GM19372 (cell line): ENCODE data around the gene KRT28.

Experiments used
- ATAC-seq: cut with Tn5 transposase; IDR thresholded peaks from one replicate; pipeline ENCODE4 v1.9.1; 2021; ENCODE audit warnings: mild to moderate bottlenecking, low read depth, moderate library complexity; ENCODE audit not compliant: unreplicated experiment

KRT28 gene, protein sequence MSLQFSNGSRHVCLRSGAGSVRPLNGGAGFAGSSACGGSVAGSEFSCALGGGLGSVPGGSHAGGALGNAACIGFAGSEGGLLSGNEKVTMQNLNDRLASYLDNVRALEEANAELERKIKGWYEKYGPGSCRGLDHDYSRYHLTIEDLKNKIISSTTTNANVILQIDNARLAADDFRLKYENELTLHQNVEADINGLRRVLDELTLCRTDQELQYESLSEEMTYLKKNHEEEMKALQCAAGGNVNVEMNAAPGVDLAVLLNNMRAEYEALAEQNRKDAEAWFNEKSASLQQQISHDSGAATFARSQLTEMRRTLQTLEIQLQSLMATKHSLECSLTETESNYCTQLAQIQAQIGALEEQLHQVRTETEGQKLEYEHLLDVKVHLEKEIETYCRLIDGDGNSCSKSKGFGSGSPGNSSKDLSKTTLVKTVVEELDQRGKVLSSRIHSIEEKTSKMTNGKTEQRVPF

DNA sequence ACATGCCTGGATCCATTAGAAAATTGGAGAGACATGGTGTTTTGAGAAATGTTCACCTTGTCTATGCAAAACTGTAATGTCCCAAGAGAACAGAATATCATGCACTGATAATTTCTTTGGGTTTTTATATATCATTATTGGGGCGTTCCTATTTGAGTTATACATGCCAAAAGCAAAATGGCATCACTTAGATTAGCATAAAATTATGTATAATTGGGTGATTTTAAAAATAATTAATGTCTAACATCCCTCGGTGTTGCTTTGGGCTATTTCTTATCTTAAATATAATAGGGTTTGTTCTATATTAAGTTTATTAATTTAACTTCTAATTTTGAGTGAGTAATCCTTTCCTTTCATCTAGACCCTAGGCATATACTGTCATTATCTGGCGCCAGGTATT is at the start of gene KRT28:
KRT28 (minus strand) TSS at position 101 of the 400 bp plus-strand sequence; CDS start at position 35, 66 bp downstream.
- no peak for ATAC-seq

DNA sequence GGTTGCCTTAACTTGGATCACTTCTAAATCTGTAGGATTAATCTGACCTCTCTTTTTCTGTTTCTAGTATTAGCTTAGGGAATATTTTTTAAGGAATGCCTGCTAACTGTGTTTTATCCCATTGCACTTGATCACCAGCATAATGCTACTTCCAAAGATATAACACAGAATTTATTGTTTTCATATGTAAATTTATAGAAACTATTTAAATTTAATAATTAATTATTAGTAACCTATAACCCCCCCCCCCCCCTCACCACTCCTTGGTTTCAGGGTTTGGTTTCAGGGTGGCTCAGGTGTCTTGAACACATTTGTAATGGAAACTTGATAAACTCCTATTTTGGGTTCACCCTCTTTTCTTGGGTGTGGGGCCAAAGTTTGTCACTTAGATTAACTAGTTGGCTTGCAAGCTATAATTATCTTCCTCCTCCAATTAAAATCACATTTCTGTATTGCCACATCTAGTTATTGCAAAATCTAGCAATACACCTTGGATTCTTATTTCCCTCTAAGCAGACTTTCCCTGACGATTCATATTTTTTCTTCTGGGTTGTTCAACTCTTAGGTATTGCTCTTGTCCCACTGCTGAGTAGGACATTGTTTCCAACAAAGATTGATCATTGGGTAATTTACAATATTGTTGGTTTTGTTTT is 49.0 kb upstream of the KRT28 start:
- no peak for ATAC-seq

DNA sequence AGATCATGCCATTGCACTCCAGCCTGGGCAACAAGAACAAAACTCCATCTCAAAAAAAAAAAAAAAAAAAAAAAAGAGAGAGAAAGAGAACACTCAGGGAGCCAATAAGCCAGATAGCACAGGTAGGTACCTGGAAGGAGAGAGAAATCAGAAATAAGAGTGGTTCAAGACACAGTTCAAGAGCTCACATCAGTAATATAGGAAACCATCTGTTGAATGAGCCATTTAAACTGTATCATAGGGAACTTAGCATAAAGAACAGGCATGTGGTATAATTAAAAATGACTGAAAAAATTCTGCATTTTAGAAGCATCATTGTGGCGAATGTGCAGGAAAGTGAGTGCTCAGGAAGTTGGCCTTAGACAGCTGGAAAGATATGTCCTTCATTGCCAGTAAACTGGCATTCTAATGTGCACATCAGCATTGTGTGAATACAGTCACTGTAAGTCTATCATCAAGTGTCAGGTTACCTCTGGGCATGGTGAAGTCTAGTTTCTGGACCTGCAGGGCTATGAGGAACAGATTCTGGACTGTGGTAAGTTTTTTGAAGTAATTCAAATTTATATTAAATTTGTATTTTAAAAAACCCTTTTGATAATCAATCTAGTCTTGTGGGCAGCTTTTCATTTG is 46.9 kb upstream of the KRT28 start:
- no peak for ATAC-seq

DNA sequence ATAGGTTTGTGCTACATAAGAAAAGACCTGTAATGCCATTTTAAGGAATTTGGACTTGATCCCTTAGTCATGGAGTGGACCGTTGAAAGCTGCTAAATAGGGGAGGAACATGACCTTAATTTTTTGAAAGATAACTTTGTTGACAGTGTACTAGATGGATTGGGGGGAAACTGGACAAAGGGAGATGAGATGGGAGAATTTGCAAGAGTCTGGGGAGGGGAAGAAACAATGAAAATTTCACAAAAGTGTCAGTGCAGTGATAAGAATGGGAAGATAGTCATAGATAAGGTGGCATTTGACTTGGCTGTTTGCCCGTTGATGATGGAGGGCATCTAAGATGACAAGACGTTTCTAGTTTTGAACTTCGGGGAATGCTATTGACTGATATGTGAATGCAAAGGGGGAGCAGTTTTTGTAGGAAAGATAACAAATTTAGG is 44.9 kb upstream of the KRT28 start:
- no peak for ATAC-seq

DNA sequence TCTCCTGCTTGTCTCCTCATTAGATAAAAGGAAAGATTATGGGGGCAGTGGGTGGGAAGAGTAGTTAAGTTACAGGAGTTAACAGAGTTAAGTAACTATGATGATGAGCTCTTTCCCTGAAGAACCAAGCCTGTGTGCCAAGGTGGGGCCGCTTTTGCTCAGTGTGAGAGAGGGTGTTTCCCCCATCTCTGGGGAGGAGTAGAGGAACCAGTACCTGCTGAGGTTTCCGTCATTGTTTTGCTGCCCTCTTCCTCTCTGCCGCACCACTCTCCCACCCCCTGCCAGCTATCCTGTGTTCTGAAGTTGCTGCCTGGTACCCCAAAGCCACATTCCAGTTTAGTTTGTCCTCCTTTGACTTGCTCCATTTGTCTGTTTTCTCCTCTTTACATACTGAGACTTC is 43.5 kb upstream of the KRT28 start:
- no peak for ATAC-seq

DNA sequence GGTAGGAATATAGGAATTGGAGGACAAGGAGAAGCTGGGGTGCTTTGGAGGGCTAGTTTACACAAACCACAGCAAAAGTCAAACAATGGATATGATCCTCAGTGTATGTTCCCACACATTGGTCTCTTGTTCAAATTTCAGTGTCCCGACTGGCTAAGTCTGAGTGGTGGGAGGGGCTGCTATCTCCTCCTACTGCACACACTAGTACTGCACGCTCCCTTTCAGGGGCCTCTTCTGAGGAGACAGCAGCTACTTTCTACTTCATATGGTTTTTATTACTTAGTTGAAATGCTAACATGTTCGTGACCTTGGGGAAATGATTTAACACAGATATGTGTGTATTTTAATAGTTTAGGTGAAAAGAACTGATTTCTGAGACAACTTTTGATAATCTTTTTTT is 41.5 kb upstream of the KRT28 start:
- no peak for ATAC-seq

DNA sequence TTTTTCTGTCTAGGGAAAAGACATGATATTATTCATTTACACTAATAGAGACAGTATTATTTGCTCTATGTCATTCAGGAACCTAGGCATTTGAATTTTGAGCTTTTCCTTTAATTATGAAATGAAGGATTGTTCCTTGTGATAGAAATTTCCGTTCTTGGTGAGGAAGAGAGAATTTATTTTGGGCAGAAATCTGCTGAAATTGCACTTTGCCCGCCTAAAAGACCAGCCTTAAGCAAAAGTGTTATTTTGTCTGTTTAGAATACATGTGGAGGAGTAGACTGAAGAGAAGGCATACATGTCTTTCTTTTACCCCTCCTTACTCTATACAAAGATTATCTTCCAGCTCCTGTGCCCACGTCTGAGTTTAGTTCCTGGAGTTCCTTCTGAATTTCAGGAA is 39.4 kb upstream of the KRT28 start:
- no peak for ATAC-seq

DNA sequence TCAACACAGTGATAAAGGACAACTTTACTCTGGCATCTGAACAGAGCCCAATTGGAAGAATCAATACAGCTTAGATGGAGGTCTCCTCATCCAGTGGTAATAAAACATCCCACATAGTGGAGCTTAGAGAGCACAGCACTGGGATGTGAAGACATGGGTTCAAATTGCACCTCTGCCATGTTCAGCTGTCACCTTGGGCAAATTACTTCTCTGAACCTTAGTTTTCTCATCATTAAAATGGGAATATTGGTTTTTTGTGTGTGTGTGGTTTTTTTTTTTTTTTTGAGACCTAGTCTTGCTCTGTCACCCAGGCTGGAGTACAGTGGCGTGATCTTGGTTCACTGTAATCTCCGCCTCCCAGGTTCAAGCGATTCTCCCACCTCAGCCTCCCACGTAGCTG is 36.3 kb upstream of the KRT28 start:
- no peak for ATAC-seq

DNA sequence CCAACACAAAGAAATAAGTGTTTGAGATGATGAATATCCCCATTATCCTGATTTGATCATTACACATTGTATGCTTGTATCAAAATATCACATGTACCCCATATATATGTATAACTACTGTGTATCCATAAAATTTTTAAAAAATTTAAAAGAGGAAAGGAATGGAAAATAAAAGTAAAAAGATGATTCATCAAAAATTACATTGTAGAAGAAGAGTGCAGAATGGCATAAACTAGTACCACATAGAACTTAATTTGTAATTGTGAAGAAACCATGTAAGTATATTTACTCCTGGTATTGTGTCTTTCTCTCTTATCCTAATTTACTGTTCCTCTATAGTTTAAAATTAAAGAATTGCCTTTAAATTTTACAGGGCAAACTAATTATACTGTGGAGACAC is 34.1 kb upstream of the KRT28 start:
- ATAC-seq = no peak

DNA sequence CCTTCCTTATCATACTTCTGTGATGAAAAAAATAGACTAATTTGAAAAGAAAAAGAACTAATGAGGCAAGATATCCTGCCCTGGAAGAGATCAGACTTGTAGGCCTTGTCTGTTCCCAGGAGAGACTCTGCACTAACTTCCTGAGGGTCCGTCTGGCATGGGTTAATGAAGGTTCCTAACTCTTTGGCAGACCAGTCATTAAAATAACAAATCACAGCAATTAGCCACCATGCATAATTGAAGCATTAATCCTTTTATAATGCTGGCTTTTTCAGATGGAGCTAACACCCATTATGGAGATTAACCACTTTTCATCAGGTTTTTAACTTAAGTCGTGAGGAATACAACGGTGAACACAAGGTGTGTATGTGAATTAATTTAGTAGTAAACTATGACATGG is 33.1 kb upstream of the KRT28 start:
- no peak for ATAC-seq

DNA sequence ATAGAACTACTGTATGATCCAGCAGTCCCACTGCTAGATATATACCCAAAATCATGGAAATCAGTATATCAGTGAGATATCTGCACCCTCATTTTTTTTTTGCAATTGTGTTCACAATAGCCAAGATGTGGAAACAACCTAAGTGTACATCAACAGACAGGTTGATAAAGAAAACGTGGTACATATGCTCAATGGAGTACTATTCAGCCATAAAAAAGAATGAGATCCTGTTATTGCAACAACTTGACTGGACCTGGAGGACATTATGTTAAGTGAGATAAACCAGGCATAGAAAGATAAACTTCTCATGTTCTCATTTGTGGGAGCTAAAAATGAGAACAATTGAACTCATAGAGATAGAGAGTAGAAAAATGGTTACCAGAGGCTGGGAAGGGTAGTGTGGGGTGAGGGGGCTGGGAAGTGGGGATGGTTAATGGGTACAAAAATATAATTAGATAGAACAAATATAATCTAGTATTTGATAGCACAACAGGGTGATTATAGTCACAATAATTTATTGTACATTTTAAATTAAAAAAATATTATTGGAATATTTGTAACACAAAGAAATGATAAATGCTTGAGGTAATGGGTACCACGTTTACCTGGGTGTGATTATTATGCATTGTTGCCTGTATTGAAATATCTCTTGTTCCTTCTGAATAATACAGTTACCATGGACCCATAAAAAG is 30.5 kb upstream of the KRT28 start:
- ATAC-seq = no peak

DNA sequence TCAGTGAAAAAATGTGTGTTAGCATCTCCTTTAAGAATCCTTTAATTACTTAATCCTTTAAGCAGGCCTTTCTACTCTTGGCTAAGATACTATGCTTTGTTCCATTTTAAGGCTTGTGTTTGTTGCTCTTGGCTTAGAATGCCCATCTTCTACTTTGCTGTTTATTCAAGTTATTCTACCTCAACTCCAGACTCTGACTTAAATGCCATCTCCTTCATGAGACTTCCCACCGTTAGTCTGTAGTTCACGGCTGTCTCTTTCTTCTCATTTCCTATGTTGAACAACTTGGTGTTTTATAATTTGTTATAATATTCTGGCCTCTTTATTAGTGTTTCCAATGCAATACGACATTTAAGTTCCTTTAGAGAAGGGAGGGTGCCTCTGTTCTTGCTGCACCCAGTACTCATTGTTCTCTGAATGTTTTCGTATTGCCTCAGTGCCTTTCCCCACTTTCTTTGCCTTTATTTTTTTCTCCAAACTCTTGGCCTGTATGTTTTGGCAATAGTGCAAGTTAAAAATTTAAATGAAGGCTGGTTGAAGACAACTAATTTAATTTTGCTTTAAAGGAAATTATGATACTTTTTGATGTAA is 28.8 kb upstream of the KRT28 start:
- no peak for ATAC-seq

DNA sequence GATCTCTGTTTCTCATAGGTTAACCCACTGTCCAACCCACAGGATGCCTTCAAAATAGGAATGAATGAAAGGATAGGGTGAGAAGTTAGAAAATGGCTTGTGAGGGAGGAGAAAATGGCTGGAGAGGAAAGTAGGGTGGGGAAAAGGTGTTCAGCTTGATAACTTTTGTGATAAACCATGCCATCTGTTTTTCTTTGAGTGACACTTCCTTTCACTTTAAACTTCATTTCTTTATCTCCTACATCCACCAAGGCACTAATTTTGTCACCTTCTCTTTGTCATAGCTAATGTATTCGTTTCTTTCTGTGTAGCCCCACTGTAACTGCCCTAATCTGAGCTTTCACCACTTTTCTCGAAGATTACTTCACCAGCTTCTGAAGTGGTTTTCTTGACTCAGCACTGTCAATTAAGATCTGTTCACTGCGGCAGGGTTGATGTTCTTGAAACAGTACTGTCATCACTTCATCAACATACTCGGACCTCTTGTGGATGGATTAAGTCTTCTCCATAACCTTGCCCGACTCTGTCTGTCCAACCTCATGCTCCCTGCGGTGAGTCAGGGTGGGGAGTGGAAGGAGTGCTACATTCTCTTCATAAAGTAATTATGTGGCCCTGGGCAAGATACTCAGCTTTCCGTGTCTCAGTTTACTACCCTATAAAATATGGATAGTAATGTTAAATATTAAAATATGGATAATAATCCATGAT is 28.1 kb upstream of the KRT28 start:
- no peak for ATAC-seq

DNA sequence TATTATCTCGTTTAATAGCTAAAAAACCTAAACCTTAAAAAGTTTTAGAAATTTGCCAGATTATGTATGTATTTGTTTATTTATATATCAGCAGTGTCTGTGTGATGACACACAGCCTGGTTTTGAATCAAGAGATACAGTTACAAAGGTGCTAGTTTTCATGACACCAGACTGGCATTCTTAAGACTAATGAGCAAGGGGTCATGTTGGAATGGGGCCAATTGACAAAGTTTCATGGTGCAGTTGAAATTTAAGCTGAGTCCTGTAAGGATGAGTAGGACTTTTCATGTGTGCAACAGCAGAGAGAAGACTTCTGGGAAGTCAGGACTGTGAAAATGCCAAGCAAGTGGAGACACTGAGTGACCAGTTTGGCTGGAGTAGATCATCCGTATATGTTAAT is 25.8 kb upstream of the KRT28 start:
- ATAC-seq = no peak

DNA sequence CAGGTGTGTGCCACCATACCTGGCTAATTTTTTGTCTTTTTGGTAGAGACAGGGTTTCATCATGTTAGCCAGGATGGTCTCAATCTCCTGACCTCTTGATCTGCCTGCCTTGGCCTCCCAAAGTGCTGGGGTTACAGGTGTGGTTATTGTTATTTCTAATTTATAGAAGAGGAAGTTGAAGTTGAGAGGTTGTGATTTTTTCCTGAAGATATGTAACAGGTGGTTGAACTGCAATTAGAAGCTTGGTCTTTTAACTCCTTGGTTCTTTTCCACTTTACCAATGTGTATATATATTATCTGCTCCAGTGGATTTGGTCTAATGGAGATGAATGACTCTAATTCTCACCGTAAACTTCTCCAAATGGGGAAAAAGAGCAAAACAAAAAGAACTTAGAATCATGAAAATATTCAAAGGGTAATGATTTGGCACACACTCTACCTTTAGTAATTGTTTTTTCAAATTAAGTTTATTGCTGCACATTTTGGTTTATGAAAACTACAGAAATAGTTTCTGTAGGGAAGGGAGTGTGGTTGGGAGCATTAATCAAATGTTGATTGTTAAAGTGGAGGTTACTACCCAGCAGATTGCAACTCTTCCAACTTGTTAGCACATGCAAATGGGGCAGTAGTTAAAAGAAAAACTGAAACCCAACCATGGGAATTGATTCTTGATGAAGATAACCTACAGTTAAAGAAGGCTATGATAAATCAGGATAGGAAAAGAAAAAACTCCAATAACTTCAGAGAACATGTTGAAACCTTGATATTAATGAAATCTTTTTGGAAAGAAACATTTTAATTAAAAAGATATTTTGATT is 24.5 kb upstream of the KRT28 start:
- no peak for ATAC-seq

DNA sequence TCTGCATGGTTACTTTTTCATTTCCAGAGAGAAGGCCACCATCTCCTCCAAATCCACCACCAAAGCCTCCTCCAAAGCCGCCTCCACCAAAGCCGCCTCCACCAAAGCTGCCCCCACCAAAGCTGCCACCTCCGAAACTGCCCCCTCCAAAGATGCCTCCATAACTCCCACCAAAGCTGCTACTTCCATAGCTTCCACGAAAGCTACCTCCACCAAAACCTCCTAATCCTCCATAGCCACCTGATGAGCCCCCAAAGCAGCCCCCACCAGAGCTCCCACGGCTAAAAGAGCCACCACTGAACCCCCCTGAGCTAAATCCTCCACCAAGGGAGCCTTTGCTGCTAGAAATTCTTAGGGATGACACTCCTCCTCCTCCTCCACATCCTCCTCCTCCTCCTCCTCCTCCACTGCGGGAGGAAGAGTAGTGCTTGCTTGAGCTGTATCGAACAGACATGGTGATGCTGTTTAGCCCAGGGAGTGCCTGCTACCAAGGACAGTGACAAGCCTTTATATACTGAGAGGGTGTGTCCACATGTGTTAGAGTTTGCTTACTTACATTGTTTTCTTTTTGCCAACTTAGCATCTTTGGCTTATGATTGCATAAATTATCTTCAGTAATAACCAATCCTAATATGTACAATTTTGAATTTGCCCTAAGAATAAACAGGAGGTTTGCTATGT is 22.5 kb upstream of the KRT28 start, which contains the start of gene KRT10:
KRT10 (minus strand) TSS at position 483 of the 681 bp plus-strand sequence; CDS start at position 454, 29 bp downstream.
- no peak for ATAC-seq

DNA sequence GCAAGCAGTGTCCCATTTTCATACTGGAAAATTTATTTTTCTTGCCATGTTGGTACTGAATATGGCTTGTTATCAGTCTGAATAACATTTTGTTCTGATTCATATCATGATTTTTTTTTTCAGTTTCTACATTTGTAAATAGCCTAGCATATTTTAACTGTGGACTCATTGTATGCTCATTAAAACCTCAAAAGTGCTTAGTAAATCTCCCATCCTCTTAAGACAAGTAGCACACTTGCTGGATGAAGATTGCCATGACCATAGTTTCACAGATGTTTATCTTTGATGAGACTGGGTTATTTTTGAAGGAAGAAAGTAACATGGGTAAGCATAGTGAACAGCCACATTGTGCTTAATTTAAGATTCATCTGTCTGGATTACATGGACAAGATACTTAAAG is 21.8 kb upstream of the KRT28 start:
- ATAC-seq = no peak

DNA sequence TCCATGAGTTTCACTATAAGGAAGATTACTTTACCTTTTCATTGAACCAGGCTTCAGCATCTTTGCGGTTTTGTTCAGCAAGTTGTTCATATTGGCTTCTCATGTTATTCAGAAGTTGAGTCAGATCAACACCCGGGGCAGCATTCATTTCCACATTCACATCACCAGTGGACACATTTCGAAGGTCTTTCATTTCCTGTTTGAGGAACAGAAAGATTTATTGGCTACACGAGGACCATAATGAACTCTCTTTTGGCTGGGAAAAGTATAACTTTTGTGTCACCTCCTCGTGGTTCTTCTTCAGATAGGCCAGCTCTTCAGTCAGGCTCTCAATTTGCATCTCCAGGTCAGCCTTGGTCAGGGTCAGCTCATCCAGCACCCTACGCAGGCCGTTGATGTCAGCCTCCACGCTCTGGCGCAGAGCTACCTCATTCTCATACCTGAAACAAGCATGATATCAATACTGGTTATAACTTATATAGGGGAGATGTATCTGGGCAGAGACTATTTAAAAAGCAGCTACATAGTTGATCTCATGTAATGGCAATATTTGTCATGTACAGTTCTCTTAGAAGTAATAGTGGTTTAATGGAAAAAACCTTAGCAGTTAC is 20.6 kb upstream of the KRT28 start:
- ATAC-seq = no peak
